ENCODE results near the gene RFC1.
A peak's percentile ranks its signal among the peaks of the same experiment; 100 is the strongest.
"Not testable (repeated sequence)": the region's sequence is repeated elsewhere in the genome, so short reads cannot be mapped to it uniquely, and the experiment has no call there.

RFC1 gene

DNA sequence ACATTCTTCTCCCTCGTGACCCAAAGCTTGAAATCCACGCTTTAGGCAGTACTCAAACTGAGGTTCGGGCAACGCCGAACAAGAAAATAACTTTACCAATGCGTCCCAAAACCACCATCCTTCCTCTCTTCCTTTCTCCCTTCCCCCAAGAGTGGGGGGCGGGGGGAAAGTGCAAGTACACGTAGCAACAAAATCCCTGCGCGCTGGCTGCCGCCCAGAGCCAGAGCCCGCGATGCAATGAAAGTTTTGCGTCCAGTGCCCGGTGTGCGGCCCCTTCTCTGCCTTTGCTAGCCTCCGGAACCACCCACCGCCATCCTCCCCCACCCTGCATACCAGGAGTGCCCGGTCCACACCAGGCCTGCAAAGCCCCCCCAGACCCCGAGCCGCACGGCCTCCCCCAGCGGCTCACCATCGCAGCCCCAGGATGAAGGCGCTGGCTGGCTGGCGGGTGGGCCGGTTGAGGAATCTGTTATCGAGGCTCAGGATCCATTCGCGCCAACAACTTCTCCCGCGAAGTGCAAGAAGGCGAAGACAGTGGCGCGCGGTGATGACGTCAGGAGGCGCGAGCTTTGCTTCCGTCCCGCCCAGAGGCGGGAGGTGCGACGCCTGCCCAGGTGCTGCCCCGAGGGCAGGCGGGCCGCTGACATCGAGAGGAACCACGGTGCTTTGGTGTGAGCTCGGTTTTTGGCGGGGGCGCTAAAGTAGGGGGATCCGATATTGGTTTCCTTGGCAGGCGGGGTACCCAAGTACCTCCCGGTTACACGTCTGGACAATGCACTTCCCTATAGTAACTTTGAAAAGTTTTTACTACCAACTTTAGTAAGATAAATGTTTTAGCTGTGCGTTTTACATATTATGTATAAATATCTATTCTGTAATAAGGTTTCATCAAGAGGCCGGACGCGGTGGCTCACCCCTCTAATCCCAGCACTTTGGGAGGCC is at the start of gene RFC1:
Gene RFC1, minus strand, starts transcription at position 533 of the 942 bp plus-strand sequence. Its CDS starts 121 bp downstream, at position 412.
- no peak for FAIRE-seq

GRCh38 chr4:39415678-39416283 is 49.6 kb upstream of the RFC1 start:
- no peak for FAIRE-seq

DNA sequence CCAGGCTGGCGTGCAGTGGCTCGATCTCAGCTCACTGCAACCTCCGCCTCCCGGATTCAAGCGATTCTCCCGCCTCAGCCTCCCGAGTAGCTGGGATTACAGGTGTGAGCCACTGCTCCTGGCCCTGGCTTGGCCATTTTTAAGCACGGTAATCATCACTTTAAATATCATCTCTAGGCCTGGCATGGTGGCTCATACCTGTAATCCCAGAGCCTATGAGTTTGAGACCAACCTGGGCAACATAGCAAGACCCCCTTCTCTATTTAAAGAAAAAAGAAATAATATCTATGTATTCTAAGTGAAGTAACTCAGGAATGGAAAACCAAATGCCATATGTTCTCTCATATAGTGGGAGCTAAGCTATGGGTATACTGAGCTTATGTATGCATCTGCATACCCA is 45.4 kb upstream of the RFC1 start:
- FAIRE-seq, result not testable (repeated sequence)

GRCh38 chr4:39410415-39410814 is 44.3 kb upstream of the RFC1 start:
- no peak for FAIRE-seq

GRCh38 chr4:39407584-39407885 is 41.4 kb upstream of the RFC1 start:
- no peak for FAIRE-seq

DNA sequence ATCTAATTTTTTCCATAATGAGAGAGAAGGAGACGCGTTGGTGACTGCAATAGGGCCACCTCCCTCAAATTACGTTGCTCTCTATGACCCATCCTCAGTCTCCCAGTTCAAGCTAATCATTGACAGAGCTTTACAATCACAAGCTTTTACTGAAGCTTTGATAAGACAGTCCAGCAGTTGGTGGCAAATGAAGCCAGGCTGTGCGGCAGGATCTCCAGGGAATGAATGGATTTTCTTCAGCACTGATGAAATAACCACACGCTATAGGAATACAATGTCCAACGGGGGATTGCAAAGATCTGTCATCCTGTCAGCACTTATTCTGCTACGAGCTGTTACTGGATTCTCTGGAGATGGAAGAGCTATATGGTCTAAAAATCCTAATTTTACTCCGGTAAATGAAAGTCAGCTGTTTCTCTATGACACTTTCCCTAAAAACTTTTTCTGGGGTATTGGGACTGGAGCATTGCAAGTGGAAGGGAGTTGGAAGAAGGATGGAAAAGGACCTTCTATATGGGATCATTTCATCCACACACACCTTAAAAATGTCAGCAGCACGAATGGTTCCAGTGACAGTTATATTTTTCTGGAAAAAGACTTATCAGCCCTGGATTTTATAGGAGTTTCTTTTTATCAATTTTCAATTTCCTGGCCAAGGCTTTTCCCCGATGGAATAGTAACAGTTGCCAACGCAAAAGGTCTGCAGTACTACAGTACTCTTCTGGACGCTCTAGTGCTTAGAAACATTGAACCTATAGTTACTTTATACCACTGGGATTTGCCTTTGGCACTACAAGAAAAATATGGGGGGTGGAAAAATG is 40.8 kb upstream of the RFC1 start, which contains the start of gene KLB:
Gene KLB, plus strand, starts transcription at position 168 of the 821 bp plus-strand sequence. Its CDS starts 20 bp downstream, at position 188.
- FAIRE-seq, result no peak

GRCh38 chr4:39401640-39402039 is 35.5 kb upstream of the RFC1 start:
- not testable (repeated sequence) for FAIRE-seq

DNA sequence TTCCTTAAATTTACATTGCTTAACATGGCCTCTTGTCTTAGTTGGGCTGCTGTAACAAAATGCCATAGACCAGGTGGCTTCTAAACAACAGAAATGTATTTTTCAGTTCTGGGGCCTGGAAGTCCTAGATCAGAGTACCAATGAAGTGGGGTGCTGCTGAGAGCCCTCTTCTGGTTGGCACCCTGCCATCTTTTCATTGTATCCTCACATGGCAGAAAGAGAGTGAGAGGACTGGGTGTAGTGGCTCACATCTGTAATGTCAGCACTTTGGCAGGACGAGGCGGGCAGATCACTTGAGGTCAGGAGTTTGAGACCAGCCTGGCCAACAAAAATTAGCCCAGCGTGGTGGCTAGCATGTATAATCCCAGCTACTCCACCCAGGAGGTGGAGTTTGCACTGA is 28.5 kb upstream of the RFC1 start:
- no peak for FAIRE-seq

DNA sequence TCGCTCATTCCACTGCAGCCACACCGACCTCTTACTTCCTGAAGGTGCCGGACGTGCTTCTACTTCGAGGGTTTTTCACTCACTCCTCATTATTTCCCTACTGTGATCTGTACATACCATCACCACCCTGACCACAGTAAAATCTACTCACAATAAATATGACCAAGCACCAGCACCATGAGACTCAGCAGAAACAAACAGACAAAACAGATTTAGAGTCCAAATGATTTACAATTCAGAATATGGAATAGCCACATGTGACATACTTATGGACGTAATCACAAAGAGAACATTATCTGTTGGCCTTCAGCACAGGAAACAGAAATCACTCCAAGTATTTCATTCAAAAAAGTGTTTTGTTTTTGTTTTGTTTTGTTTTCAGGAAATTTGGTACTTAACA is 24.4 kb upstream of the RFC1 start:
- FAIRE-seq, result no peak

DNA sequence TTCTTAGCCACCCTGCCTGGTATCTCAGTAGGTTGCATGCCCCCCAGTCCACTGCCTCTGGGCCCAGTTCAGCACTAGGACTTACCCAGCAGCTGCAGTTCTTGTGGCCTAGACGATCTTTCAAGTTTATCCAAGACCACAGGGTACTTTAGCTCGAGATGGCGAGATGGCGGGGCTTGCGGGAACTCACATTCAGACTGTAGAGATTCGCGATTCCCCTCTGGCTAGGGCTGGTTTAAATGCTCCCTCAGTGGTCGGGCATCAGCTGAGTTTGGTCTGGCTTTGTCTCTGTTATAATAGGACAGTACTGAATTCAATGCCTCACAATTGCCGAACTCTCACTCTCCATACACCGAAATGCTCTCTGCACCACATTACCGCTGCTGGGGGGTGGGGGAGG is 18.4 kb upstream of the RFC1 start:
- no peak for FAIRE-seq

DNA sequence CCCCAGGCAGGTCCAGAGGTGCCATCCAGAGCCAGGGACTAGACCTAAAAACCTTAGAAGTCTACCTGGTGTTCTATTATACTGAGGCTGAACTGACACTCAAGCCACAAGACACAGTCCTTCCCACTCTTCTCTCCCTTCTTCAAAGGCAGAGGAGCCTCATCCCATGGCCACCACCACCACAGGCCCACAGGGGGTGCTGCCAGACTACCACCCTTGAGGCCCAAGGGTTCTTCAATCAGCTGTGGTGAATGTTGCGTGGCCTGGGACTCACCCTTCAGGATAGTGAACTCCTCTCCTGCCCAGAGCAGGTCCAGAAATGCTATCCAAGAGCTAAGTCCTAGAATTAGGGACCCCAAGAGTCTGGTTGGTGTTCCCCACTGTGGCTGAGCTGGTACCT is 17.5 kb upstream of the RFC1 start:
- FAIRE-seq, result no peak

- FAIRE-seq, result no peak
These were observed 9.3 kb upstream of the RFC1 start for GRCh38 chr4:39375478-39375877.

GRCh38 chr4:39371209-39371608 is 5.0 kb upstream of the RFC1 start:
- not testable (repeated sequence) for FAIRE-seq

DNA sequence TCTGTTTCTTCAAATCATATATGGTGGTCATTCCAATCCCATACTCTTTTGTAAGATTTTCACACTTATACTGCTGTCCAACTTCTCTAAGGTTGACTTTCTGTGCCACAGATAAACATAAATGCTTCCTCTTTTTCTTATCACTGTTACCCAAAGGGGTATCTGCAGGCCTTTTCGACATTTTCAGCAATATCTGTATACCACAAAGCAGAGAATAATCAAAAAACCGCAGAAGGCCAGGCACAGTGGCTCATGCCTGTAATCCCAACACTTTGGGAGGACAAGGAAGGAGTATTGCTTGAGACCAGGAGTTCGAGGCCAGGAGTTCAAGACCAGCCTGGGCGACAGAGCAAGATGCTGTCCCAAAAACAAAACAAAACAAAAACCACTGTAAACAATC is 3.1 kb upstream of the RFC1 start:
- FAIRE-seq, result no peak

DNA sequence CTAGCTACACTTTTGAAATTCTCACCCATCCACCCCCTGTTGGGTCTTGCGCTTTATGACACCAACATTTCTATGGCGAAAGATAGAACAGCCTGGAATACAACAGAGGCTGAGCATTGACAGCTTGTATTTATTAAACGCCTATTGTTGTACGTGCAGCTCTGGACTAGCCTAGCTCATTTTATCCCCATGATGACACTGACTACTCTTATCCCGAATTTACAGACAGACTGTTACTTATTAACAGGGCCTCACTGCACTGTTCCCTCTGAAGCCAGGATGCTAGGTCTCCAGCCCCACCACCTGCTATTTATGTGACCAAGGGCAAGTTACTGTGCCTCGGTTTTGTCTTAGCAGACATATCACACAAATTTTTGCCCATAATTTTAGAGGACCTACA is 1.0 kb upstream of the RFC1 start:
- FAIRE-seq, result no peak

DNA sequence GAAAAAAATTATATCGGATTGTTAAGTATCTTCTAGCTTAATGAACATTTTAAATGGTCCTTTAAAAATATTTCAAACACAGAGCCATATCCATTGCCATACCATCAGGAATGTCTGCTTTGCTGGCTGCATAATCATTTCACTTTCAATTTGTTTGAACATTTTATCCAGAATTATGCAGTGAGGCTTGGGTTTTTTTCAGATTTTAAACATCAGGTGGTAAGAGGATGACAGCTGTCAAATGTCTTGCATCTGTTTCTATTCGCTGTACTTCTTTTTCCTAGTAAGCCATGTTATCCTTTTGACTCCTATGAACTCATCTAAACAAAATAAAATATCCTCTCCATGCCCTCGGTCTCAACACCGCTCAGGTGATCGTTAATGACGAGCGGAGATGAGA is 802 bp downstream of the RFC1 start:
- FAIRE-seq, result no peak

DNA sequence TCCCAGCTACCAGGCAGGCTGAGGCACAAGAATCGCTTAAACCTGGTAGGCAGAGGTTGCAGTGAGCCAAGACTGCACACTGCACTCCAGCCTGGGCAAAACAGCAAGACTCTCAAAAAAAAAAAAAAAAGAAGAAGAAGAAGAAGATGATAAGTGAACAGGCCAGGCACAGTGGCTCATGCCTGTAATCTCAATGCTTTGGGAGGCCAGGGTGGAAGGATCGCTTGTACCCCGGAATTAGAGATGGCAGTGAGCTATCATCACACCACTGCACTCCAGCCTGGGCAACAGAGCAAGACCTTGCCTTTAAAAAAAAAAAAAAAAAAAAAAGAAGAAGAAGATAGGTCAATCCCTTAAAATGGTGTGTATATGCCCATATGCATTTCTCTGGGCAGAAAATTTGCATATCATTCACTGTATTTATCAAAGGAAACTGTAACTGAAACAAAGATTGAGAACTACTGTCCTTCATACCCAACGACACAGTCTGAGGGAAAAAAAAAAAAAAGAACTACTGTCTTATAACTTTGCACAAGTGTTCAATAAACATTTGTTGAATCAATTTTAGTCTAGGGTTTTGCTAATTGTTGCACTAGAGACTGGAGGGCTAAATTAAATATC is 2.3 kb downstream of the RFC1 start:
- FAIRE-seq, result no peak

DNA sequence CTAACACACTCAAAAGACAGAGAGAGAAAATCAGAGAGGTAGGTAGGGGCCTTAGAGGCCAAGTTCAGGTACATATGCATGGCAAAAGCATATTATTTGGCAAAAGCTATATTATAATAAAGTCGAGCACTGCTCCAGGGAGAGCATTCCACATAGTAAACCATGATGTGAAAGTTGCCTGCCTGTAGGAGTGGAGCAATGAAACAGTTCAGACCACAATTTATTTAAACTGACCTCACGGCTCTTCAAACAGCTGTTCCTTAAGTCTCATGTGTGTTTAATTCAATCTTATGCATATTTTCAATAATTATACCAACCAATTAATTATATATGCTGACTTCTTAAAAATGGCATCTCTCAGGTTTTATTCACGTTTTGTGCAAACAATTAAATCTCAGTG is 3.3 kb downstream of the RFC1 start:
- no peak for FAIRE-seq

DNA sequence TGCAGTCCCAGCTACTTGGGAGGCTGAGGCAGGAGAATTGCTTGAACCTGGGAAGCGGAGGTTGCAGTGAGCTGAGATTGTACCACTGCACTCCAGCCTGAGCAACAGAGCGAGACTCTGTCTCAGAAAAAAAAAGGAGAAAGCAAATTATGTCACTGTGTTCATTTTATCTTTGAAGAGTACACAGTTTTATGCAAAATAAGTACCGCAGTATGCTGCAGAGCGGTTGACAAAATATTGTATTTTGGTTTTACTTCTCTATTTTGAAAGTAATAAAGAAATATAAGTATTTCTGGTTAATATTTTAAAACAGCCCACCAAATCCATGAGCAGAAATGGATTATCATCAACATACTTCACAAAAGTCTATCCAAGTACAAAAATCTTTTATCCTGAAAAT is 5.6 kb downstream of the RFC1 start:
- not testable (repeated sequence) for FAIRE-seq

- no peak for FAIRE-seq
These were observed 9.2 kb downstream of the RFC1 start for GRCh38 chr4:39357002-39357401.

DNA sequence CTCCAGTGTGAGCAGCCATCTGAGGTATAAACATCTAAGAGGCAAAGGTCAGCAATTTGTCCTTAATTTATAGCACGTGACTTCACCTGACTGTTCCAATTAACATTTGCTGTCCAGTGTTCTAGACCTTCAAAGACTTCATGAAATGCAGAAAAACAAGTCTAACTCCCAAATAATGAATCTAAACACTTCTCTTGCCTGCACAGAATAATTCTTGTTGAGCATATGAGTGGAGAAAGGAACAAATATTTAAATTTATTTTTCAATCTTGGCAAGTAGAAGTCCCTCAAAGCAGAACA is 12.0 kb downstream of the RFC1 start:
- no peak for FAIRE-seq

DNA sequence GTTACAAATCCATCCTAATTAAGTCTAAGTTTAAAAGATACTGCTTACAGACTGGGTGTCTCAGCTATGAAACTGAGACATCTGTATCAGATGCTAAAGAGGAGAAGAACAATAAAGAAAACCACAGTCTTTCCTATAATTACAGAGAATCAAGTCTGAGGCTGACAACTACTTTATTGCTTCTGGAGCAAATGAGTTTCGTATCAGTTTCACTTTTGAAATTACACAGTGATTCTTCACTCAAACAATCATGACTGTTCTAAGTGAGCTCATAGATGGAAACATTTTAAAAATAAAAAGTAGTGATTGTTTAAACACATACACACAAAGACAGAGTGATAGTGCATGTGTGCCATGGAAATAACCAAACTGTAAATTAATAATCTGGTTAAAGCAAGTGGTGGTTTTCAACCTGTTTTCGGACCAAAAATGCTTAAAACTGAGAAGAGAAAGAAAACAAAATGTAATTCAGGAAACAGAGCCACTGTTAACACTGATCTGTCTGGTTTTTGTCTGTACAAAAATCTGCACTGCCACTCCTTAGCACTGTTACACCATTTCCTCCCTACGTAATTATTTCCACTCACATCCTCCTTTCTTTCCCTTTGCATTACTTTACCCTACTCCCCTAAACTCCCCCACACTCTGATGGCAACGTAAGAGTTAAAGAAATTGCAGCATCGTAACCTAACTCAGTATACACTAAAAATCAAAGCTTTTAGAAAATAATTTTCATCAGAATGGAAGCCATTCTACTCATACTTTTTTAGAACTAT is 12.5 kb downstream of the RFC1 start:
- peak; percentile 94 for FAIRE-seq

GRCh38 chr4:39353149-39353477 is 13.0 kb downstream of the RFC1 start:
- not testable (repeated sequence) for FAIRE-seq
